ENCODE measurements around the gene ABCC1.

- TF ChIP-seq CTCF (IDR thresholded peaks at IDR 0.05; ENCODE audit: low read depth, low read length) (no peak), EZH2phosphoT487 (IDR thresholded peaks at IDR 0.05; ENCODE audit: low read depth) (no peak)
Observed at GRCh38 chr16:16144416-16144815, 195.0 kb downstream of the ABCC1 start.
